ENCODE measurements around the gene MAB21L3. TPM values are rescaled to one million over a fixed set of nuclear protein-coding genes. Genes with fewer than 3 reads are reported as not detected.

The MAB21L3 gene
- total and polyA plus RNA-seq, 12 donors = 0.07 TPM; not detected in 11

DNA sequence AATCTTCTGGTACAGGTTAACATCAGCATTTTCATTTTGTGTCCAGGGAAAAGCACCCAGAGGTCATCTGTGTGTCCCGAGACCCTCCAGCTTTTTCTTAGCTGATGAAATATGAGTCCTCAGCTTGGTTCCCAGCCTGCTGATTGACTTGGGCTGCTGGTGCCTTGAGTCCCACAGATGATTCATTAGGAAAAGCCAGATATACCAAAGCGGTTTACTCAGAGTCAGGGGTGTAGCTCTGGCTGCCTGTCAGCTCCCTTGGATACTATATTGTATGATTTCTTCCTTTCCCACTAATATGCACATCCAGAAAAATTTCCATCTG, 43.7 kb upstream of the MAB21L3 start:
- Histone ChIP-seq H3K4me3 (no peak overlapping the region), H3K4me1 (no peaks in the 10 kb centered on the region), H3K27ac (peak overlapping the region in 8 of 10 donors; percentile 3 to 71 (median 36)), H3K36me3 (peaks cover 0 to 81% (median 11%) of the 10 kb centered on the region in 9 donors), H3K27me3 (no peaks in the 10 kb centered on the region), H3K9me3 (no peaks in the 10 kb centered on the region)
- peak; percentile 14 to 16 for DNase-seq
- ATAC-seq = peak in 7 of 8 donors; percentile 51 to 93 (median 86)
- WGBS, 2 donors = 63 to 64% methylated on average over 2 of the region's 2 CpGs
- intact Hi-C loops (cut with DNase I) = loop anchor here in 1 of 10 donors (10.0 kb wide), 1 partner anchor 1683 kb away; no protein-coding TSS in a partner anchor
- no peak for TF ChIP-seq CTCF (IDR thresholded peaks at IDR 0.05)

DNA sequence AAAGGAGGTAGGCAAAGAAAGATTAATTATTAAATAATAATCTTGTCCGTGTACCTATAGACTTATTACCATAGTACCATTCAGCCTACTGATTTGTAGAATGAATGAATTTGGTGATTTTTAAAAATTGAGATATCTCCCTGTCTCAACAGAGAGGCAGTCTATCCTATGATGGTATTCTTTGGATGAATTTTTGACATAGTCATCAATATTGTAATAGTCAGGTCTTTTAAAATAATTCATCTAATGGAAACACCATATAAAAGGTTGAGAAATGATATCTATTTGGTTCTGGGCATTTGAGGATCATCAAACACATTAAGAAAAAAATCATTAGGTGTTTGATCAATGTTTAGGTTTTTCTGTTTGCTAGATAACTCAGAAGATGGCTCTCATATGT, 35.6 kb upstream of the MAB21L3 start:
- Histone ChIP-seq H3K4me1 (no peaks in the 10 kb centered on the region), H3K4me3 (no peak overlapping the region), H3K27ac (no peak overlapping the region), H3K27me3 (no peaks in the 10 kb centered on the region), H3K9me3 (no peaks in the 10 kb centered on the region), H3K36me3 (peaks cover 0 to 23% (median 11%) of the 10 kb centered on the region in 9 donors)
- DNase-seq (no peak), ATAC-seq (no peak)
- 0 to 1% methylated on average over 1 of the region's 1 CpG for WGBS, 2 donors
- intact Hi-C loops (cut with DNase I) = no loop called here
- no peak for TF ChIP-seq CTCF (IDR thresholded peaks at IDR 0.05)

DNA sequence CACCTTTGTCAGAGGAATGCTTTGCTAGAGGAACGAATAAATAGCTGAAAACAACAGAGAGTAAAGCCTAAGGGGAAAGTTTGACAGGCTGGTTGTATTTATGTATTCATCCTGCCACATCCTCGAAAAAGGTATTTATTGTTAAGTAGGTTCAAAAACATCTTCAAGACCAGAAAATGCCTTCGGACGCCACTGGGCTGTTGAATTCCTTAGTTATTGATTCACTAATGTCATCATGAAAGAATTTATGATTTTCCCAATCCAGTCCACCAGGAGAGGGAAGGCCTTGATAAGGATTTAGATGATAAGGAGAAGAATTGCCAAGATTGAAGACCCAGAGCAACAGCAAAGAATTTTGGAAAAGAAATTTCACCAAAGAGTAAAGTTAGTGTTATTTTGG, 35.2 kb upstream of the MAB21L3 start:
- whole genome bisulfite sequencing, 2 donors = 77 to 81% methylated on average over 4 of the region's 4 CpGs
- peaks cover 0 to 19% (median 6%) of the 10 kb centered on the region in 9 donors for H3K36me3 ChIP-seq
- intact Hi-C loops (cut with DNase I) = no loop called here

GRCh38 chr1:116076831-116077230, 34.4 kb upstream of the MAB21L3 start:
- intact Hi-C loops (cut with DNase I) = no loop called here
- no peak for DNase-seq
- H3K9me3 ChIP-seq = no peaks in the 10 kb centered on the region
- H3K27ac ChIP-seq = no peak overlapping the region
- no peaks in the 10 kb centered on the region for H3K27me3 ChIP-seq
- H3K4me1 ChIP-seq = no peaks in the 10 kb centered on the region
- TF ChIP-seq CTCF (IDR thresholded peaks at IDR 0.05) = no peak
- 84 to 90% methylated on average over 3 of the region's 3 CpGs for WGBS, 2 donors
- ATAC-seq = no peak
- no peak overlapping the region for H3K4me3 ChIP-seq
- peaks cover 0 to 12% (median 0%) of the 10 kb centered on the region in 9 donors for H3K36me3 ChIP-seq

More for the DNA sequence above, 35.2 kb upstream of the MAB21L3 start:
- H3K9me3 ChIP-seq = no peaks in the 10 kb centered on the region
- DNase-seq (no peak), ATAC-seq (no peak)
- no peak overlapping the region for H3K27ac ChIP-seq
- no peaks in the 10 kb centered on the region for H3K4me1 ChIP-seq
- TF ChIP-seq CTCF (IDR thresholded peaks at IDR 0.05) = no peak
- no peak overlapping the region for H3K4me3 ChIP-seq
- no peaks in the 10 kb centered on the region for H3K27me3 ChIP-seq
